Activated CD4-positive, alpha-beta T cell treated with anti-CD3 and anti-CD28 coated beads for 1 hour (primary cell): Measurements from ENCODE around the gene CD300LF.

Source experiments
- DNase-seq: peaks from one replicate; pipeline ENCODE4 v3.0.0-alpha.2; 2020

CD300LF gene

DNA sequence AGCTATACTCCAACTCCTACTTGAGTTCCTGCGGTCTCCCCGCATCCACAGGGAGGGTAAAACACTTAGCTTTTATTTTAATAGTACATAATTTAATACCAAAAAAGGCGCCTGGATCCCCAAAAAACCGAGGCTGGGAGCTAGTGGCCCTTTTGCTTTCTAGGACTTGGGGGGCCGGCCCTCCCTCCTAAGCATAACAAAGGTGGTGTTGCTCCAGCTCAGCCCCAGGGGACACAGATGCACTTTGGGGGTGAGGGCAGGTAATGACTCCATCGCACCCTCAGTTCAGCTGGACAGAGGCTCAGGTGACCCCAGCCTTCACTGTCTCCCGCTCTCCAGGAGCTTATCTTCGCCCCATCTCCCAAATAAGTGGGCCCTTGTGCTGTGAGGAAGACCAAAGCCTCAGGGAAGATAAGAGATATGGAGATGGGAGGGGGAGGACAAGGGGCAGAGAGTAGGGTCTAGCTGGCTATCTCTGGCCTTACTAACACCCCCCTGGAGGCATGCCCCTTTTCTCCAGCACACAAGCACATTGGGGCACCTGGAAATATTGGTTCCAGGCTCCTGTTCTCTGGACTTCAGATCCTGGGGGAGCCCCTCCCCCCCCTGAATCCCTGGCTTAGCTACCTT lies 32.9 kb upstream of the CD300LF start:
- DNase-seq, result no peak

DNA sequence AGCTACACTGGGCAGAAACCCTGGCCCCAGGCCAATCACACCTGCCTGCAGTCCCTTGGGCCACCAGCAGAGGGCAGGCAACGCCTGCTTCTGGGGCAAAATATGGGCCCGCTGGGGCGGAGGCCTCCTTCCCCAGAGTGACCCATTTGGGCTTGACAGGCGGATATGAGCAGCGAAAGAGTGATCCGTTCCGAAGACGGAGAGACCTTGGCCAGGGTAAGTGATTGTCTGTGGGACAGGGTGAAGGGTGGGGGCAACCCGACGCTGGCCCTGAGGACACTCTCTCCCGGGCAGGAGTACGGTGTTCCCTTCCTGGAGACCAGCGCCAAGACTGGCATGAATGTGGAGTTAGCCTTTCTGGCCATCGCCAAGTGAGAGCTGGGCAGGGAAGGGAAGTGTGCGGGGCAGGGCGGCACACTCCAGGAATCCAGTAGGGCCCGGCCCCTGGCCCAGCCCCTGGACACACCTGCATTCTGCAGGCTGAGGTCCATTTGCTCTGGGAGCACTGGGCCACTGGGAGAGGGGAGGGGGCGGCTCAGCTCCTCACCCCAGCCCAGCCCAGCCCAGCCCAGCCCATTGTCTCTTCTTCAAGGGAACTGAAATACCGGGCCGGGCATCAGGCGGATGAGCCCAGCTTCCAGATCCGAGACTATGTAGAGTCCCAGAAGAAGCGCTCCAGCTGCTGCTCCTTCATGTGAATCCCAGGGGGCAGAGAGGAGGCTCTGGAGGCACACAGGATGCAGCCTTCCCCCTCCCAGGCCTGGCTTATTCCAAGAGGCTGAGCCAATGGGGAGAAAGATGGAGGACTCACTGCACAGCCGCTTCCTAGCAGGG lies 32.2 kb upstream of the CD300LF start:
- peak; percentile 73 for DNase-seq

DNA sequence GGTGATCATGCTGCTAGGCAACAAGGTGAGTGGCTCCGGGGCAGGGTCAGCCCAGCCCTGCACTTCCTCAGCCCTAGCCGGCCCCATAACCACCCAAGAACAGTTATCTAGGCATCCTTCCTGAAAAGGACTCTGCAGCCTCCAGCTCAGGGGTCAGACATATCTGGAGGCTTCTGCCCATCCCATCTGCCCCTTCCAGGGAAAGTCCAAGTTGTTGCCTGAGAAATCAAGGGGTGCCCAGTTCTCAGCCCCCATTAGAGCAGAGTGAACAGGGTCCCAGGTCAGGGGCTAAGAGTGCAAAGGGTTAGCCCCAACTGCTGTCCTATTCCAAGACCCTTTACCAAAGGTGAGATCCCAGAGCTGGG lies 31.6 kb upstream of the CD300LF start:
- DNase-seq, result no peak

DNA sequence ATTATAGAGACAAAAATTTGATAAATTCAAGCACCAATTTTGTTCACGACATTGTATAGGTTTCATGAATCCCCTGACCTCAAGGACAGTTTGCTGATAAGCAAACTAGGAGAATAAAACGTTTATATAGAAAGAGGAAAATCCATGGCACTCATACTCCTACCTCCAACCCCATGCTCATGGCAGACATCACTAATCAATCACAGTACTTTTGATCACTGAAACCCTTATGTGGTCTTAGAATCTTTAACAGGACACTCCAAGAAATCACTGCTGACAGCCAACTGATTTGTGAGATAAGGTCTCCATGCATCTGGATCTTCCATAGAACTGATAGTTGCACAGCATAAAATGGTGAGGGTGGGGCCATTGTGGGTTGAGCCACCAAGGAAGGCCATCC lies 31.0 kb upstream of the CD300LF start:
- DNase-seq, result no peak

DNA sequence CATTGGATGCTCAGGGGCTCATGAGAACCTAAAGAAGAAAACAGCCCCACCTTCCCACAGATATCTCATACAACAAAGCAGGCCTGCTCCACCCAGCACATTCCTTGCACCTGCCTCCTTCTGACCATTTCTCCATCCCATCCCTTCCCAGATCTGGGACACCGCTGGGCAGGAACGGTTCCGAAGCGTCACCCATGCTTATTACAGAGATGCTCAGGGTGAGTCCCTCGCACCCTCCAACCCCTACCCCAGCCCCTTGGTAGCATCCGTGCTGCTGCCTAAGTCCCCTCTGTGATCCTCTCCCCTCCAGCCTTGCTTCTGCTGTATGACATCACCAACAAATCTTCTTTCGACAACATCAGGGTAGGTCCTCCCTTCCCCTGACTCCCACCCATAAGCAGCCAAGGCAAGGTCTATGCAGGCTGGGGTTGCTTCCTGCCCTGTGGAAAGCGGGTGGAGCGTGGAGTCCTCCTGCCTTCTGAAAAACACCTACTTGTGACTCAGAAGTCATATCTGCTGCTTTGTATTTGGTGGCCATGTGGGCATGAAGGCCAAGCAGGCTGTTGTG lies 30.3 kb upstream of the CD300LF start:
- no peak for DNase-seq

DNA sequence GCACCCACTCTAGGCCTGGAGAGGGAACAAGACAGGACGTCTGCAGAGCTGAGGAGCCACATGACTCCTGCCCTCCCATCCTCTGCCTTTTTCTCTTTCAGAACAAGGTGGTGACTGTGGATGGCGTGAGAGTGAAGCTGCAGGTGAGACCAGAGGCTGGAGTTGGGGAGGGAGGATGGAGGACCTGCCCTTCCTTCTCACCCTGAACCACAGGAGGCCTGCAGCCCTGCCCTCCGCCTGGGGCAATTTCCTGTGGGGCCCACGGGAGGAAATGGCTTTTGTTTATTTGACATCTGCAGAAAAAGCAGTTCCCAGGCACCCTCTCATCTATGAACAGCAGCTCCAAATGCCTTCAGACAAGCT lies 29.4 kb upstream of the CD300LF start:
- no peak for DNase-seq

DNA sequence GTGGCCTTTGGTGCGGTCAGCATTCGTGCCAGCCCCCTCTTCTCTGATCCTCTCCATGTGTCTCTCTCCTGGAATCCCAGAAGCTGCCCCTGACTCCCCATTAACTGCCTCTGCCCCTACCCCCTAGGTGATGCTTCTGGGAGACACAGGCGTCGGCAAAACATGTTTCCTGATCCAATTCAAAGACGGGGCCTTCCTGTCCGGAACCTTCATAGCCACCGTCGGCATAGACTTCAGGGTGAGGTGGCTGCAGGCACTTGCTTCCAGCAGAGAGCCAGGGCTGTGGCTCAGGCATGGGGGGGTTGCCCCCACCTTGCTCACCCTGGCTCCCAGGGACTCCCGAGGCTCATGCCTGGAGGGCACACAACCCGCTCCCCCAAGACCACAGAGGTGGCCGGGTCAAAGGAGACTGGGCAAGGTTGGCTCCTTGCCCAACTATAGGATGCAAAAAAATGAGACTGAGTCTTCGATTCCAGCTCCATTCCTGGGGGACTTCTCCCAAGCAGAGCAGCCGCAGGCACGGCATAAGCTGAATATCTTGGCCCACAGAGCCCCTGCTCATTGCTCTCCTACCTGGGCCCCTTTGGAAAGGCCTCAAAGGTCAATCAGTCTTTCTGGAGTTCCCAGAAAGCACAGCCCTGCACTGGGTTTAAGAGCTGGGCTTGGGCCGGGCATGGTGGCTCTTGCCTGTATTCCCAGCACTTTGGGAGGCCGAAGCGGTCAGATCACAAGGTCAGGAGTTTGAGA lies 28.1 kb upstream of the CD300LF start:
- no peak for DNase-seq

DNA sequence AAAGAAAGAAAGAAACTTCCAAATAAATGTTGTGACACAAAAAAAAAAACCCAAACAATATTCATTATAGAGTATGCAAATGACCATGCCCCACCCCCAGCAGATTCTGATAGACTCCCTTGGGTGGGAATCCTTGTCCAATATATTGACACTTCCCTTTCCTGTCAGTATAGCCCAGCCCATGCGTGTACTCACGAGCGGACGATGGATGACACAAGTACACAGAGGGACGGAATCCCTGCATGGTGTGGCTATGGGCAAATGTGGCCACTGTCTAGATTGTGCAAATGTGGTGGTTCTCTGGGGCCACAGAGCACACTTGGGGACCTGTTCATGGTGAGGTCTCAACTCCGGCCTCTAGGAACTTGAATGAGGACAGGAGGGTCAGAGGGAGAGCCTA lies 27.4 kb upstream of the CD300LF start:
- no peak for DNase-seq

DNA sequence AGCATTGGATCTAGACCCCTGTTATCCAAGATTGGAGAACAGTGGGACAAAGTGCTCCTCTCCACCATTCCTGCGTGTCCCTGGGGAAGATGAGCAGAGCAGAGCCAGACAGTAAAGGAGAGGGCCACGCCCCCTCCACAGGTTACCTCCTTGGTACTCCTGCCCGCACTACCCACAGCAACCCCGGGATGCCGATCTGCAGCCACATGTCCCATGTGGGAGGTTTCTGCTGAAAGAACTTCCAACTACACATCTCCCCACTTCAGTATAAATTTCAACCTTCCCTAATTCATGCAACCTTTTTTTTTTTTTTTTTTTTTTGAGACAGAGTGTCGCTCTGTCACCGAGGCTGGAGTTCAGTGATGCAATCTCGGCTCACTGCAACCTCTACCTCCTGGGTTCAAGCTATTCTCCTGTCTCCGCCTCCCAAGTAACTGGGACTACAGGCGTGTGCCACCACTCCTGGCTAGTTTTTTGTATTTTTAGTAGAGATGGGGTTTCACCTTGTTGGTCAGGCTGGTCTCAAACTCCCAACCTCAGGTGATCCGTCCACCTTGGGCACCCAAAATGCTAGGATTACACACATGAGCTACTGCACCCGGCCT lies 26.6 kb upstream of the CD300LF start:
- DNase-seq, result no peak

DNA sequence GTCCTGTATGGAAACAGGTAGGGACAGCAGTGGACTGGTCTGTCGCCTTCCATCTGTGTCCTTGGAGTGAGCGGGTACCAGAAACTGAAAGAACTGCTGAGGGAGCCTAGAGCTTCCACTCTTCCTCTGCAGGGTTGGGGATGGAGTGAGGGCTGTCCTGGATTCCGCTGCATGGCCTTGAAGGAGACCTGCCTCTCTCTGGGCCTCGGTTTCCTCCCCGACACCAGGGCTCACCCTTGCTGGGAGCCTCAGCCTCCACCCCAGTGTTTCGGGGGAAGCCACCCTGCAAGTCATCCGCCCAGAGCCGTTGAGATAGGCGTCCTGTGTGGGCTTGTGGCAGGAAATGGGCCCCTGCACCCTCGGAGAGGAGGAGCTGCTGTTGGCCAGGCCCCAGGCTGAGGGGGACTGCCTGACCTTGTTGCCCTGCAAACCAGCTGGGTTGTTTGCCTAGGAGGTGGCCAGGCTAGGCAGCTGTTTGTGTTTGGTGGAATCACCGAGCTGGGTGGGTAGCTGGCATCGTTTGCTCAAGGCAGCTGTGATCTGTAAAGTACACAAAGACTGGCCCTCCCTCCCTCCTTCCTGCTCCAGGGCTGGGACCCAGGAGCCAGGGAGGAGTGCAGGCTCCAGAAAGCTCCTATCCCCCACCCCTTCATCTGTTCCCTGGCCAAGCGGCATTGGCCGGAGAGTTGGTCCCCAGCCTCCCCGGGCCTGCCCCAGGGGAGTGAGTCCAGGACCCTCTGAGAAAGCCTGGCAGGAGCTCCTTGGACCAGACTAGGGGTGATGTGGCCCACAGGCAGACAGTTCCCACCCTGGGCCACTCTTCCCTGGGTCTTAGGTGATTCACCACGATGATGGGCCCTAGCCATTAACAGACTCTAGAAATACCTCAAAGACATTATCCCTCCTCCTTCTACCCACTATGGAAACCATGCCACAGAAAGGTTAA lies 25.6 kb upstream of the CD300LF start:
- peak; percentile 52 for DNase-seq

DNA sequence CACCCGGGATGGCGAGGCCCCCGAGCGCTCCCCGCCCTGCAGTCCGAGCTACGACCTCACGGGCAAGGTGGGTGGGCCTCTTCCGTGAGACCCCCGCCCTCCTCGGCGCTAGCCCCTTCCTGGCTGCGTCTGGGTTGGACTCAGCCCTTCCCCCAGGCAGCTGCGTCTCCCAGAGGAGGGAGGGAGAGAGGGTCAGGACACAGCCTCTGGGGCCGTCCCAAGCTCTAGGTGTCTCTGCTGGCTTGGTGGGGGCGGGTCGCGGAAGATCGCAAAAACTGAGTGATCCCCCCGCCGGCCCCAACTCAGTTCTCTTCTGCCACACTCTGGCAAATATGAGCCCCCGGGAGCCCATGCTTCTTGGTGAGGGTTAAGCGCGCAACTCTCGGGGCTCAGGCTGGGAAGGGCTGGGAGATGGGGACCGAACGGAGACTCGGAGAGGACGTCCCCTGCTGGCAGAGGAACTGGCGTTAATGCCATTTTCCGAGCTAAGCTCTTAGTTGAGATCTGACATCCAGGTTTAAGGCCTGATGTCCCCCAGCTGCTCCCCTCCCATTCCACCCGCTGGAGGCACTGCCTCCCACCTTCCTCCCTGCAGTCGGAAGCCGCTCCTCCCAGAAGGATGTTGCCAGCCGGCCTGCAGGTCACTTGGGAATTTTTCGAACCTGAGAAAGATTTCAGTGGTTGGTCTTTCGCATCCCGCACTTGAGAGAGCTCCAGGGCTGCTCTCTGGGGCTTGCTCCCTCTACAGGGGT lies 24.8 kb upstream of the CD300LF start:
- no peak for DNase-seq

DNA sequence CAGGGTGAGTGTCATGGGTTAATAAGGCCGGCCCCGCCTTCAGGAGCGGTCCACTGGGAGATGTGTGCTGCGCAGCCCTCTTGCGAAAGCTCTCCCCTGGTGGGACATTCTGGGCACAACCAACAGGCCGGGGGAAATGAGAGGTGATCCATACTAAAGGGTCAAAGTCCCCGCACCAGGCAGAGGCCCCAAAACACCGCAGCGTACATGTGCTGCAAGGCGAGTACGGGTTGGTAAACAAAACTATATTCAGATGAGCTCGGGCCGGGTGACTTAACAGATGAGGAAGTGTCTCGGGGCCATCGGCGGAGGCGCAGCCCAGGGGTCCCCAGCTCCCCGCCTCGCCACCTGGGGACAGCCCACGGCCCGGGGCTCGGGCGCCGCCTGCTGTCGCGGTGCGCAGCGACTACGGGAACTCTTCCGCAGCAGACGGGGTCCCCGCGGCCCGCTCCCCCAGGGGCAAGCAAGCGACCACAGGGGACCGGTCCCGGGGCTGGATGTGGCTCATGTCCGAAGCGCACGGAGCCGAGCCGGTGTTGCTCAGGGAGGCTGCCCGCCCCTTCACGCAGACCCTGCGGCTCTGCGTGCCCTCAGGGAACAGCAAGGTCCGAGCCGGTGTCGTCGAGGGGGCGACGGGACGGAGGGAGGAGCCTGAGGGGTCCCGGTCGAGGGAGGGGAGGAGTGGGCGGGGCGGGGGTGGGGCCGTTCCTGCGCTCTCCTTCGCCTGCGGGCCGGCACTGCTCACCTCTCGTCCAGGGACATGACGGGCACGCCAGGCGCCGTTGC lies 24.0 kb upstream of the CD300LF start, which contains the start of gene RAB37:
Gene RAB37 (plus strand): TSS at position 744 of the 786 bp plus-strand sequence. CDS start 17 bp downstream, at position 761.
- no peak for DNase-seq

DNA sequence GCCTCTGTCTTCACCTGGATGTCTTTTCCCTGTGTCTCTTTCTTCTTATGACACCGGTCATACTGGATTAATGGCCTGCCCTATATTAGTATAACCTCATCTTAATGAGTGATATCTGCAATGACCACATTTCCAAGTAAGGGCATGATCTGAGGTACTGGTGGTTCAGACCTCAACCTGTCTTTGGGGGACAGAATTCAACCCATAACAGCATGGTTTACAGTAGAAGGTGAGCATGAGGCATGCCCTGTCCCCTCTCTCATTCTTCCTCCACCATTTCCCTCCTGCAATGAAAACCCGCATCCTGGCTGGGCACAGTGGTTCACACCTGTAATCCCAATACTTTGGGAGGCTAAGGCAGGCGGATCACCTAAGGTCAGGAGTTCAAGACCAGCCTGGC lies 21.5 kb upstream of the CD300LF start:
- no peak for DNase-seq

DNA sequence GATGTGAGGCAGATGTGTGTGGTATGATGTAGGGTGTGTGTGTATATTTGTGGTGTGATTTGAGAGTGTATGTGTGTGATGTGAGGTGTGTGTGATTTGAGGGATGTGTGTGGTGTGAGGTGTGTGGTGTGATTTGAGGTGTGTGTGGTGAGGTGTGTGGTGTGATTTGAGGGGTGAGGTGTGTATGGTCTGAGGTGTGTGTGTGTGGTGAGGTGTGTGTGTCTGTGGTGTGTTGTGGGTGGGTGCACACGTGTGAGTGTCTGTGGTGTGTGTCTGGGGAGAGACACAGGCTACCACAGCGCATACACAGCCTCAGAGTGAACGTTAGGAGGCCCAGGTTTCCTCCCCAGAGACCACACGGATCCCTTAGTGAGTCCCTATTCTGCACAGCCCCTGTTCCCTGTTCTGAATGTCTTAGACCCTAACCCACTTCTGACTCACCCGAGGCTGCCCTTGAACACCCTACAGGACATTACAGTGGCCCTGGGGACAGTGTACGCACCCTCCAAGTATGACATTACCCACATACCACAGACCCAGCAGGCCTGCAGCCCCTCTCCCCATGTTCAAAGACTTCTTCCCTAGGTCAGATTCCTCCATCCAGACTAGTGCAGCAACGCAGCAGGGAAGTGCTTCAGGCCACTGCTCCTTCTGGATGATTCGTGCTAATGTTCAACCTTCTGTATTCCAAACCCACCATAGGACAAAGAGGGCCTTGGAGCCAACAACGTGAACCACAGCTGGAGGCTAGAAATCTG lies 20.8 kb upstream of the CD300LF start:
- no peak for DNase-seq

DNA sequence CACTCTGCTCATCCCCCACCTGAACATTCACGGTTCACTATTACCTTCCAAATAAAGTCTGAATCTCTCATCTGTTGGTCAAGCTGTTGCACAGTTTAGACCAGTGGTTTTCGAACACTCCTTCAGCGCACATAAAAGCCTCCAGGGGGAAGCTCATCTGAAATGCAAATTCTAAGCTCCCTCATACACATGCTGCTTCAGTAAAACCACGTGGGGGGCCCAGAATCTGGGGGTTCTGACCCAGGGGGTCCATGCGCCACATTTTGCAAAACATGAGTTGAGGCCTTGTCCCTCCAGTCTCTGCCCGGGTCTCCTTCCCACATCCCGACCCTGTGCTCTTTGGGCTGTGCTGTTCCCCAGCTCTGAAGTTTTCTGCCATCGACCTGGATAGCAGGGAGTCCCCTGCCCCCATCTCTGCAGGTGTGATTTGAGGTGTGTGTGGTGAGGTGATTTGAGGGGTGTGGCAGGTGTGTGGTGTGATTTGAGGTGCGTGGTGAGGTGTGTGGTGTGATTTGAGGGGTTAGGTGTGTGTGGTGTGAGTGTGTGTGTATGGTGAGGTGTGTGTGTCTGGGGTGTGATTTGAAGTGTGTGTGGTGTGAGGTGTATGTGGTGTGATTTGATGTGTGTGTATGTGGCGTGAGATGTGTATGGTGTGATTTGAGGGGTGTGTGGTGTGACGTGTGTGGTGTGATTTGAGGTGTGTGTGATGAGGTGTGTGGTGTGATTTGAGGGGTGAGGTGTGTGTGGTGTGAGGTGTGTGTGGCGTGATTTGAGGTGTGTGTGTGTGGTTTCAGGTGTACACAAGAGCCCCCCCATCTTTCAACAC lies 19.5 kb upstream of the CD300LF start:
- DNase-seq, result no peak

DNA sequence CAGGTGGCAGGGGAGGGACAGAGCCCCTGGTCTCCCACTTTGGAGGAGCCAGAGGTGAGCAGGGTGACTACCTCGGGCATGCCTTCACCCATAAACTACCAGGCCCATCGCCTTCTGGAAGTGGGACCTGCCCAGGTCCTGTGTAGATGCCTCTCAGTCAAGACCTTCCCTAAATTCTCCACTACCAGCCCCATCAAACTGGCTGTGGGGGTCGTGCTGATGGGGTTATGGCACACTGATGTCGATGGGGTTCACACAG lies 18.6 kb upstream of the CD300LF start:
- DNase-seq, result no peak

DNA sequence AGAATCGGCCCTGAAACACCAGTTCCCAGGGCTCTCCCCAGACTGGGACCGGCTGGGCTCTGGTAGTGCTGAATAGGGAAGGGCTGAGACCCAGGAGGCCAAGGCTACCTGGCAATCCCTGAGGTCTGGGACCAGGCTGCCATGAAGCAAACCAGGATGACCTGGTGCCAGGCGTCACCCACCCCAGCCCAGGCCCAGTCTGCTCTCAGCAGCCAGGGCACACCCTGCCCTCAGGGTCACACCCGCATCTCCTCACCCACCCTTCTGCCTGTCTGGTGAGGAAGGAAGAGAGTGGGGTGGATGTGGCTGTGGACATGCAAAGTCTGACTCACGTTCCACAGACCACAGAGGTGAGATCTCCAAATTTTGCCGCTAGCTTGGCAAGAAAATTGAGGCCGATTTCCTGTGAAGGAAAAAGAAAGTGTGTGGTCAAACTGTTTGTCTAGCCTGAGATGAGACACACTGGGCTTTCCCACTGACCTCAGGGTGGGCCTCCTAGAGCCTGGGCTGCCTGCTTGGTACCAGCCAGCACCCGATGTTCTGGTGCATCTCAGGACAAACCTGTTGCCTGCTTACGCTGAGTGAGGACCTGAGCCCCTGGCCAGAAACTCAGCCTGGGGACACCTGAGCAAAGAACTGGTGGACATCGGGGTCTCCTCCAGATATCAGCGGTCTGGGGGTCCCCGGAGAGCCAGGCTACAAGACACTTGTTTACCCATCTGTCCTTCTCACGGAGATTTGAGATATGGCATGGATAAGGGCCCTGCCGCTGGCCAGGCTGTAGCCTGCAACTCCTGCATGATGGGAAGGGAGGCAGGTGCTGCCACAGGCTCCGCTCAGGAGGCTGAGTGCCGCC lies 18.0 kb upstream of the CD300LF start:
- no peak for DNase-seq

DNA sequence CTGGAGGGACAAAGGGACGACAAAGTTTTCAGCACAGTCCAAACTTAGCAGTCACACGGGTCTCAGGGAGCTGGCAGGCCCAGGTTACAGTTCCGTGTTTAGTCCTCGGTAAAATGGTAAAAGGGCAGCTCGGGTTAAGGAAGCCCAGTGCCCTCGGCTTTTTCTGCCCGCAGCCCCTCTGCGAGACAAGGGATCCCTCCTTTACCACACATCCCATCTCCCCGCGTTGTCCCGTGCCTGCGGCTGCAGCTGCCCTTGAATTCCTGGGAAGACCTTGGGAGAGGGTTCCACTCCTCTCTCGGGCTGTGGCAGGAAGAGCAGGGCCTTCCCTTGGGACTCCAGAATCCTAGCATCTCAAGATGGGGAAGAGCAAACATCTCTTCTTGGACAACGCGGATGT lies 17.1 kb upstream of the CD300LF start:
- DNase-seq, result no peak
